HG03571 (cell line): ENCODE results near the gene ZDHHC21.

Source experiments
- ATAC-seq: cut with Tn5 transposase; IDR thresholded peaks from one replicate; pipeline ENCODE4 v1.9.1; 2021; ENCODE audit not compliant: unreplicated experiment

The ZDHHC21 gene

GRCh38 chr9:14693251-14693861 lies at the start of gene ZDHHC21:
ZDHHC21 (minus strand) TSS chr9:14693432; CDS start chr9:14674340, 19,092 bp downstream.
- ATAC-seq, result peak; percentile 92

- ATAC-seq, result no peak
Observed at GRCh38 chr9:14741369-14741768, 48.1 kb upstream of the ZDHHC21 start.

- ATAC-seq, result no peak
Observed at GRCh38 chr9:14733133-14733532, 39.9 kb upstream of the ZDHHC21 start.

- no peak for ATAC-seq
Observed at GRCh38 chr9:14731294-14731981, 38.2 kb upstream of the ZDHHC21 start.

GRCh38 chr9:14730461-14730898 lies 37.2 kb upstream of the ZDHHC21 start:
- ATAC-seq, result no peak

GRCh38 chr9:14723301-14723700 lies 30.1 kb upstream of the ZDHHC21 start:
- ATAC-seq, result no peak

- ATAC-seq, result no peak
Observed at GRCh38 chr9:14722391-14723035, 29.3 kb upstream of the ZDHHC21 start, which contains the start of gene CER1. CER1 (minus strand) TSS chr9:14722733; CDS start chr9:14722672, 61 bp downstream.

- ATAC-seq, result no peak
Observed at GRCh38 chr9:14719231-14719923, 26.1 kb upstream of the ZDHHC21 start.

GRCh38 chr9:14715102-14715501 lies 21.9 kb upstream of the ZDHHC21 start:
- ATAC-seq, result no peak

GRCh38 chr9:14713187-14713767 lies 20.0 kb upstream of the ZDHHC21 start:
- ATAC-seq, result no peak

- ATAC-seq, result no peak
Observed at GRCh38 chr9:14710804-14711203, 17.6 kb upstream of the ZDHHC21 start.

- ATAC-seq, result no peak
Observed at GRCh38 chr9:14706530-14707140, 13.4 kb upstream of the ZDHHC21 start.

GRCh38 chr9:14705079-14705478 lies 11.8 kb upstream of the ZDHHC21 start:
- ATAC-seq, result no peak

- ATAC-seq, result no peak
Observed at GRCh38 chr9:14704281-14704680, 11.0 kb upstream of the ZDHHC21 start.

- ATAC-seq, result no peak
Observed at GRCh38 chr9:14702200-14702720, 9.0 kb upstream of the ZDHHC21 start.

GRCh38 chr9:14692470-14693250 lies 572 bp downstream of the ZDHHC21 start:
- peak; percentile 42 for ATAC-seq

- ATAC-seq, result no peak
Observed at GRCh38 chr9:14690948-14691730, 2.1 kb downstream of the ZDHHC21 start.

- ATAC-seq, result no peak
Observed at GRCh38 chr9:14687042-14687719, 6.1 kb downstream of the ZDHHC21 start.
